Measurements from ENCODE around the gene WDR75.

GRCh38 chr2:189440644-189440946, 679 bp upstream of the WDR75 start:
- TF ChIP-seq POLR2A (IDR thresholded peaks at IDR 0.05), result no peak
- no peak for TF ChIP-seq CTCF (IDR thresholded peaks at IDR 0.05 in 4 of 5, conservative IDR thresholded peaks at IDR 0.05 in 1 of 5)
